Activated CD4-positive, alpha-beta T cell treated with anti-CD3 and anti-CD28 coated beads, Interleukin-2, amount 50 U/mL, for 1 hour (primary cell): ENCODE data around the gene ZNF606.

ENCODE experiments used
- DNase-seq: peaks from one replicate; pipeline ENCODE4 v3.0.0-alpha.2; 2020

The ZNF606 gene

DNA sequence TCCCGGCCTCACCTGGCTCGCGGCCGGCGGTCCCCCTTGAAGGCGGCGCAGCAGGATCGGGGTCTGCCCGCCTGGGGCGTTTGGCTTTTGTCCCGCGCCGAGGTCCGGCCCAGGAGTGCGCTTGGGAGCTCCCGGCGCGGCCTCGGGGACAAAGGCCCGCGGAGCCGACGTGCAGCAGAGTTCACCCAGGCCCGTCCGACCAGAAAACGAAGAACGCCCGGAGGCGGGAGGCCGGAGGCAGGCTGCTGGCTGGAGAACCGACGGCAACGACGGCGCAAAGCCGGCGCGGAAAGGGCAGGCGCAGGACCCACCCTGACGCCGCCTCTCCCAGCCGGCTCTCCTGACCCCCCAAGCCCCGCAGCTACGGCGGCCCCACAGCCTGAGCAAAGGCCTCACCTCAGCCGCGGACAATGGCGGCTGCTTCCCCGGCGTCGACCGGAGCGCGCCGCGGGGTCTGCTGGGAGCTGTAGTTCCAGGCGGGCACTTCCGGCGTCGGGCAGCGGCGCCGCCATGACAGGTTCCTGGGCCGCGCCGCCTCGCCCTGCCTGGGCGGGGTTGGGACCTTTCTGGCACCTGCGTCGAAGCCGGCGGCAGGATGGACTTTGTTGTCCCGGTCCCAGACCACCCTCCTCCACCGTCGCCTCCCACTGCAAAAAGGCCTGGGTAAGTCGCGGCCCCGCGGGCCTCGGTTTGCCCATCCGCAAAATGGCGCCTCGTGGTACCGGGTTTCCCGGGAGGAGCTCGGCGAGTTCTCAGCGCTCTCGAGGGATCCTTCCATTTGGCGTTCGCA lies at the start of gene ZNF606:
Gene ZNF606, minus strand, starts transcription at position 437 of the 790 bp plus-strand sequence. CDS start 1,501 bp downstream, outside the sequence.
- peak; percentile 82 for DNase-seq

DNA sequence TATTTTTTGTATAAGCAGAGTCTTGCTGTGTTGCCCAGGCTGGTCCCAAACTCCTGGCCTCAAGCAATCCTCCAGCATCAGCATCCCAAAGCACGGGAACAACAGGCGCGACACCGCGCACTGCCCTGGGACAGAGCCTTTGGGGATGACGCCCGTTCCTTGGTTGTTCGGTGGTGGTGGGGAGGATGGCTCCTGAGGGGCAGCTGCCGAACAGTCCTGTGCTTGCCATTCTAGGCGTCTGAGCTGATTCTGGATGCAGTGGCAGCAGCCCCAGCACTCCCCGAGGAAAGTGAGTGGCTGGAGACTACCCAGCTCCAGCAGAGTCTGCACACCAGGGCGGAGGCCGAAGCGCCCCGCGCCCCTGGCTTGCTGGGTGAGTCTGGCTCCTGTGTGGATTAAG lies 49.6 kb upstream of the ZNF606 start:
- no peak for DNase-seq

- DNase-seq, result no peak
These were observed 45.1 kb upstream of the ZNF606 start for GRCh38 chr19:58047672-58048071.

GRCh38 chr19:58046856-58047255 lies 44.2 kb upstream of the ZNF606 start:
- DNase-seq, result no peak

GRCh38 chr19:58045411-58046050 lies 42.9 kb upstream of the ZNF606 start:
- no peak for DNase-seq

- no peak for DNase-seq
These were observed 42.3 kb upstream of the ZNF606 start for GRCh38 chr19:58044886-58045285.

GRCh38 chr19:58044391-58044790 lies 41.8 kb upstream of the ZNF606 start:
- DNase-seq, result no peak

GRCh38 chr19:58042495-58043340 lies 40.1 kb upstream of the ZNF606 start:
- DNase-seq, result no peak

GRCh38 chr19:58040751-58041525 lies 38.3 kb upstream of the ZNF606 start:
- no peak for DNase-seq

DNA sequence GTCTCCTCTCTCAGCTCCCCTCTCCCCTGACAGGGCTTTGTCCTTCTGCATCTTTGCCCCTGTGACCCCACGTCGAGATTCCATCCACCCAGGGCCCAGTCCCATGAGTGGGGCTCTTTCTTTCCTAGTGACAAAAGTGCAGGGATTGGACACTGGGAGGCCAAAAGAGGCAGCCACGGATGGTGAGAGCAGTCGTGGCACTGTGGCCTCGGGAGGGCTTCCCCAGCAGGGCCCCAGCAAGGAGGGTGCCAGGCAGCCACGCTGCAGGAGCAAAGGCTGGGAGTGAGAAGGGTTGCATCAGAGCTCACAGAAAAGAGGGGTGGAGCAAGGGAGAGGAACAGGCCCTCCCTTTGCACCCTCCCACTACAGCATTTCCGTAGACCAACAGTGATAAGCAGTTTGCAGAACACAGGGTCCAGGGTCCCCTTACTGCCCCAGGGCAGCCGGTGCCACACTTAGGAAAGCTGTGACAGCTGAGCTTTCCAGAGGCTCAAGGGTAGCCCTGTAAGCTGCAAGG lies 36.1 kb upstream of the ZNF606 start:
- DNase-seq, result no peak

- DNase-seq, result no peak
These were observed 35.5 kb upstream of the ZNF606 start for GRCh38 chr19:58037927-58038687.

DNA sequence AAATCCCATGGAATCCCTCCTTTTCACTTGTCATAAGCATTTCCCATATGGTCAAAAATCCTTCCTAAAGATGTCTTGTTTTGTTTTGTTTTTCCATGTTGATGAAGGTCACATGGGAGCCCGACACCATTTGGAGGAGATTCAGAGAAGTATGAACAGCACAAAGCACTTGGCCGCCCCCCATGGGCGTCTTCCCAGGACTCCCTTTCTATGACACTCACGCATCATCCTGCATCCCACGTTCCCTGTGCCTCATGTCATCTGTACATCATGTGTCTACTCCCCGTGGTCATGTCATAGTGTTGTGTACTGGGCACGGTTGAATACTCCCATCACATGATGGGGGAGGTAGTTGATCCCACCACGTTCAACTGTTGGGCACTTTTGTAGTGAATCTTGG lies 33.2 kb upstream of the ZNF606 start:
- no peak for DNase-seq

- DNase-seq, result no peak
These were observed 31.8 kb upstream of the ZNF606 start for GRCh38 chr19:58034477-58034793.

DNA sequence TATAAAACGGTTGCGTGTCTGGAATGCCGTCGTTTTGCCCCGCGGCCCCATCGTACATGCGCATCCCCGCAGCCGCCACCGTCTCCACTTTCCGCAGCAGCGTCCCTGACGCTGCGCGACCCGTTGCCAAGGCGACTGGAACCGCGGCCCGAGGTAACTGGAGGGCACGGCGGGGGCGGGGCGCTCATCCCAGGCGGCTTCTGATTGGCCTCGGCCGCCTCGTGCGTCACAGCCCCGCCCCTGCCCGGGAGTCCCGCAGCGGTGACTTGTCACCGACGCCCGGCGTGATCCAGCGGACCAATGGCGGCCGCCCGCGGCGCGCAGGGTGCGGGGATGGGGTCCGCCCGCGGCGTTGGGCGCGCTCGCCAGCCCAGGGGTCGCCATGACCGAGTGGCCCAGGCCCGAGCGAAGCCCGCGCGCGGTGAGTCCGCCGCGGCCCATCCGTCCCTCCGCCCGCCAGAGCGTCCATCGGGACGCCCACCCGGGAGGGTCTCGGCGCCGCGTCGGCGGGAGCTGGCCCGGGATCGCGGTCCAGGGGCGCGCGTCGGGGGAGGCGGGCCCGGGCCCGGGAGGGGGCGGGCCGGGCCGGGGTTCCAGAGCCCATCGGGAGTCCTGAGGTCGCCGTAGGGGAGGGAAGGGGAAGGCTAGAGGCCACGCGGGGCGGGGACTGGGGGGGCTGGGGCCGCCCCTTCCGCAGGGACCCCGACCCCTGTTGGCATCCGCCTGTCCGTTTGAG lies 31.3 kb upstream of the ZNF606 start, which contains the start of gene ZSCAN1:
Gene ZSCAN1, plus strand, starts transcription at position 285 of the 736 bp plus-strand sequence. CDS start 3,812 bp downstream, outside the sequence.
- DNase-seq, result no peak

GRCh38 chr19:58024661-58025060 lies 22.0 kb upstream of the ZNF606 start:
- no peak for DNase-seq

DNA sequence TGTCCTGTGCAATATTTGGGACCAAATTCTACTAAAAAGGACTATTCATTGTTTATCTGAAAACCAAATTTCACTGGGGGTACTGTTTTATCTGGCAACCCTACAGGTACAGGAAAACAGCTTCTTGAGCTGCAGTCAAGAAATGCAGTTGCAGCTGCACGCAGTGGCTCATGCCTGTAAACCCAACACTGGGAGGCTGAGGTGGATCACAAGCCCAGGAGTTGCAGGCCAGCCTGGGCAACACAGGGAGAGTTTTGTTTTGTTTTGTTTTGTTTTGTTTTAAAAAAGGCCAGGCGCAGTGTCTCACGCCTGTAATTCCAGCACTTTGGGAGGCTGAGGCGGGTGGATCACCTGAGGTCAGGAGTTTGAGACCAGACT lies 19.7 kb upstream of the ZNF606 start:
- DNase-seq, result no peak

DNA sequence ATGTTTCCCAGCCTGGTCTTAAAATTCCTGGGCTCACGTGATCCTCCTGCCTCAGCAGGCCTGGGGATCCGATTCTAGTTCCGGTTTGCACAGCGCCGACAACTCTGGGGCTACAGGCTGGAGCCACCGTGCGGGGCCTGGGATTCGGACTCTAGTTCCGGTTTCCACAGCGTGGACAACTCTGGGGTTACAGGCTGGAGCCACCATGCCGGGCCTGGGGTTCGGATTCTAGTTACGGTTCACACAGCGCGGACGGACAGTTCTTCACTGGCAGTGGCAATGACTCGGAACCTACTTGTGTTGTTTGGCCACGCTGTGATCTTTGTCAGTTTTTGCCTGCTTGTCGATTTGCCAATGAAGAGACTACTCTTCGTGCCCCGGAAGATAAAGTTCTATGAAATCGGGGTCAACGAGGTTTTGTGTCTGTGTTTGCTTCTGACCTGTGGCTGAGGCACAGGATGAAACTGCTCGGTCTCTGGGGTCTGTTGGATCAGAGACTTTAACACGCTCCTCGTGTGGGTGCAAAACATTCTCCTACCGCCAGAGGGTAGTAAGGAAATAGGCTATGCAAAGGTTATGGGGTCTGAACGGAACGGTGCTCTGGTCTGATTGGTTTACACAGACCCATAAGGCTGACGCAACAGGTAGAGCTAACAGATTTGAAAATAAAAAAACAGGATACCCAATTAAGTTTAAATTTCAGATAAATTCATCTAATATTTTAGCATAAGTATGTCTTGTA lies 19.1 kb upstream of the ZNF606 start:
- peak; percentile 21 for DNase-seq

DNA sequence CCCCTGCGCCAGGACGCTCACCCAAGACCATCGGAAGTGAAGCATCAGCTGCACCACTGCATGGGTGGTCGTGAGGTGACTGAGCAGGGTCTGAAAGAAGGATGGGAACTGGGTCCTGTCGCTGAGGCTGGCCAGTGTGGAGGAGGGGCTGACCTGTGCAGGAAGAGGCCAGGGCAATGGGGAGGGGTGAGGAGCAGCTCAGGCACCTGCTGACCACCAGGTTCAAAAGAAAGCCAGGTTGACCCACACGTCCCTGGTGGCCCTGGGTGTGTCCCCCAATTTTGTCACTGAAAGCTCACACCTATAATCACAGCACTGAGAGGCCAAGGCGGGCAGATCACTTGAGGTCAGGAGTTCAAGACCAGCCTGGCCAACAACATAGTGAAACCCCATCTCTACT lies 17.5 kb upstream of the ZNF606 start:
- DNase-seq, result no peak

GRCh38 chr19:58014141-58014540 lies 11.5 kb upstream of the ZNF606 start:
- DNase-seq, result no peak

DNA sequence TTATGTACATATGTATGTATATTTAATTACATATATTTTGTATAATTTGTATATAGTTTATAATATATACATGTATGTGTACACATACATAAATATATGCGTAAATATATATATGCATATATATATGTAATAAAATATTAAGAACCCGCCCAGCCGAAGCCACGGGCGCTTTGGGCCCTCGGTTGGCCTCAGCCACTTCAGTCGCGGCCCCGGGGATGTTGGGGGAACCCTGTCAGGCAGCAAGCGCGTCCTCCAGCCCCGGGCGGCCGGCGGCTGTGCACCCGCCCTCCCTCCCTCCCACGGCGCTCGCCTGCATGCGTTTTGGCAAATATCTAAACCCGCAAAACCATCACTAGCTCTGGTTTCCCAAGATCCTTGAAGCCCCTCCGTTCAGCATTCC lies 7.9 kb upstream of the ZNF606 start:
- no peak for DNase-seq
